Upper lobe of left lung (tissue), 4 donors: Measurements from ENCODE around the gene SERINC5.

Source experiments
- CTCF ChIP-seq, 6 experiments: fragments of 450-650 bp in 4 of 6; fragments of 200-600 bp in 2 of 6; sonication (generic) in 2 of 6; IDR thresholded peaks; one replicate each; pipeline ENCODE4 v1.5.1; 2016 to 2019; ENCODE audit warnings: antibody characterized with exemption in 6 of 6
- EP300 ChIP-seq, 4 donors: sonication (generic); formaldehyde crosslinking; IDR thresholded peaks; one replicate each; pipeline ENCODE4 v1.5.1; 2017; ENCODE audit warnings: antibody characterized with exemption in 4 of 4, control low read depth in 2 of 4
- POLR2A ChIP-seq, 4 donors: fragments of 450-650 bp; IDR thresholded peaks; one replicate each; pipeline ENCODE4 v1.5.1; 2016 to 2017; ENCODE audit warnings: antibody characterized with exemption in 4 of 4, mild to moderate bottlenecking in 2 of 4
- POLR2AphosphoS5 ChIP-seq, 2 donors: sonication (generic); formaldehyde crosslinking; IDR thresholded peaks; one replicate each; pipeline ENCODE4 v1.5.1; 2017; ENCODE audit warnings: antibody characterized with exemption in 2 of 2

- no peak for TF ChIP-seq CTCF (IDR thresholded peaks at IDR 0.05)
- TF ChIP-seq POLR2AphosphoS5 (IDR thresholded peaks at IDR 0.05) = no peak
- no peak for TF ChIP-seq EP300 (IDR thresholded peaks at IDR 0.05)
- TF ChIP-seq POLR2A (IDR thresholded peaks at IDR 0.05) = no peak
Observed at GRCh38 chr5:80259511-80260203, 3.8 kb upstream of the SERINC5 start.
